Caco-2 (cell line): Measurements from ENCODE around the gene MPZL3. TPM values are rescaled to one million over a fixed set of nuclear protein-coding genes. Genes with fewer than 3 reads are reported as not detected.

Experiments
- BruUV-seq: library from RNA; stranded (reverse); fragments of 400-500 nt; replicated peaks from 2 replicates; lab custom pipeline; 2021; lab: Mats Ljungman, UMichigan
- CTCF ChIA-PET: fragments of 300-600 bp; sonication (Branson Sonifier 250); formaldehyde crosslinking; loops from one replicate; lab custom pipeline; 2022; ENCODE audit warnings: antibody characterized with exemption; lab: Charles Lee
- POLR2A ChIA-PET: fragments of 300-600 bp; sonication (Branson Sonifier 250); formaldehyde crosslinking; loops from one replicate; lab custom pipeline; 2022; ENCODE audit warnings: antibody characterized with exemption; lab: Charles Lee
- DNase-seq, 2 experiments: peaks; one replicate each; pipeline versions ENCODE4 v3.0.0 to v3.0.0-alpha.2; 2020 to 2022
- H3K27me3 ChIP-seq: replicated peaks from 2 replicates; pipeline ENCODE4 v1.6.0; 2011; ENCODE audit warnings: low read length; ENCODE audit not compliant: control insufficient read depth, insufficient read depth
- H3K36me3 ChIP-seq: 2 replicates; pipeline ENCODE4 v1.5.1; 2011; ENCODE audit warnings: low read length; ENCODE audit not compliant: control insufficient read depth, insufficient read depth
- H3K4me1 ChIP-seq: fragments of 250-450 bp; sonication (Bioruptor Pico); 2 replicates; pipeline ENCODE4 v1.5.1; 2020; ENCODE audit warnings: mild to moderate bottlenecking
- H3K4me3 ChIP-seq: 2 replicates; pipeline ENCODE4 v1.5.1; 2011; ENCODE audit warnings: low read depth, mild to moderate bottlenecking, control low read depth, low read length
- H3K9me3 ChIP-seq: fragments of 250-450 bp; sonication (Bioruptor Pico); 2 replicates; pipeline ENCODE4 v1.5.1; 2020; ENCODE audit warnings: mild to moderate bottlenecking, moderate library complexity
- H3K27ac Mint-ChIP-seq: one replicate; pipeline ENCODE4 v1.8.0; 2022; ENCODE audit warnings: mixed read lengths; ENCODE audit not compliant: unreplicated experiment
- H3K27me3 Mint-ChIP-seq: one replicate; pipeline ENCODE4 v1.8.0; 2022; ENCODE audit warnings: mixed read lengths; ENCODE audit not compliant: insufficient read depth, unreplicated experiment
- H3K36me3 Mint-ChIP-seq: one replicate; pipeline ENCODE4 v1.8.0; 2022; ENCODE audit warnings: mild to moderate bottlenecking, mixed read lengths; ENCODE audit not compliant: insufficient read depth, unreplicated experiment
- H3K4me1 Mint-ChIP-seq: one replicate; pipeline ENCODE4 v1.8.0; 2022; ENCODE audit warnings: low read depth, mixed read lengths; ENCODE audit not compliant: unreplicated experiment
- H3K4me3 Mint-ChIP-seq: one replicate; pipeline ENCODE4 v1.8.0; 2022; ENCODE audit warnings: mild to moderate bottlenecking, moderate library complexity, mixed read lengths; ENCODE audit not compliant: unreplicated experiment
- H3K9me3 Mint-ChIP-seq: one replicate; pipeline ENCODE4 v1.8.0; 2022; ENCODE audit warnings: mixed read lengths; ENCODE audit not compliant: unreplicated experiment
- intact Hi-C: fragments of 100-400 bp; cut with micrococcal nuclease; formaldehyde crosslinking; loops from one replicate; pipeline ENCODE4 v1.10.0; 2022; ENCODE audit not compliant: unreplicated experiment
- total RNA-seq: library from RNA; stranded (reverse); gene quantifications from 2 replicates; pipeline ENCODE4 v1.2.3, GENCODE V29; 2022
- TF ChIP-seq, protein P1 (sequence below), 2 experiments: fragments of 200-600 bp in 1 of 2; IDR thresholded peaks; 1 replicate in 1 of 2; 2 replicates in 1 of 2; pipeline versions ENCODE4 v1.5.1 to v1.8.0; 2011 to 2022; ENCODE audit warnings: antibody characterized with exemption in 1 of 2, control low read depth in 1 of 2, inconsistent platforms in 1 of 2, low read depth in 1 of 2, low read length in 1 of 2, mild to moderate bottlenecking in 1 of 2, moderate library complexity in 1 of 2; ENCODE audit not compliant: insufficient read depth in 1 of 2, severe bottlenecking in 1 of 2, unreplicated experiment in 1 of 2

MPZL3 gene
- total RNA-seq, 1 experiment from 2014 or later, result 31.8 TPM

DNA sequence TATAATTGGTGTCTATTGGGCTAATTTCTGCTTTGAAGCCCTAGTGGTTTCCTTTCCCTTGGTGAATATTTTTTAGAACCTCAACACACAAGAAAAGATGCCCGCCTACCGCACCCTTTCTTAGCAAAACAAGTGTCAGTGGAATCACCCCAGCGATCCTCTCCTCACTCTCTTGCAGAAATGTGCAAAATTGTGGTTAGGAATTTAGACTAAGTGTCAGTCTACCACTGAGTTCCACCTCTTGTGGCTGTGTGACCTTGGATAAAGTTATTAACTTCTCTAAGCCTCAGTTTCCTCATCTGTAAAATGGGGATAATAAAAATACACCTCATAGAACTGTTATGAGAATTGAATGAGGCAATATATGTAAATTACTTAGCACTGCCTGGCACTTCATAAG, 22.1 kb downstream of the MPZL3 start:
- DNase-seq, result no peak
- intact Hi-C loops, result no loop called here
- ChIA-PET CTCF (no interaction called here), POLR2A (no interaction called here)
- no peaks in the 10 kb centered on the region for H3K9me3 ChIP-seq
- TF ChIP-seq, protein P1, sequence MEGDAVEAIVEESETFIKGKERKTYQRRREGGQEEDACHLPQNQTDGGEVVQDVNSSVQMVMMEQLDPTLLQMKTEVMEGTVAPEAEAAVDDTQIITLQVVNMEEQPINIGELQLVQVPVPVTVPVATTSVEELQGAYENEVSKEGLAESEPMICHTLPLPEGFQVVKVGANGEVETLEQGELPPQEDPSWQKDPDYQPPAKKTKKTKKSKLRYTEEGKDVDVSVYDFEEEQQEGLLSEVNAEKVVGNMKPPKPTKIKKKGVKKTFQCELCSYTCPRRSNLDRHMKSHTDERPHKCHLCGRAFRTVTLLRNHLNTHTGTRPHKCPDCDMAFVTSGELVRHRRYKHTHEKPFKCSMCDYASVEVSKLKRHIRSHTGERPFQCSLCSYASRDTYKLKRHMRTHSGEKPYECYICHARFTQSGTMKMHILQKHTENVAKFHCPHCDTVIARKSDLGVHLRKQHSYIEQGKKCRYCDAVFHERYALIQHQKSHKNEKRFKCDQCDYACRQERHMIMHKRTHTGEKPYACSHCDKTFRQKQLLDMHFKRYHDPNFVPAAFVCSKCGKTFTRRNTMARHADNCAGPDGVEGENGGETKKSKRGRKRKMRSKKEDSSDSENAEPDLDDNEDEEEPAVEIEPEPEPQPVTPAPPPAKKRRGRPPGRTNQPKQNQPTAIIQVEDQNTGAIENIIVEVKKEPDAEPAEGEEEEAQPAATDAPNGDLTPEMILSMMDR (IDR thresholded peaks at IDR 0.05; ENCODE audit: insufficient read depth in 1 of 2, low read depth in 1 of 2, low read length in 1 of 2, severe bottlenecking in 1 of 2, unreplicated experiment in 1 of 2), result no peak
- no TSS peak for BruUV-seq
- Mint-ChIP-seq H3K36me3 (peaks cover 24% of the 10 kb centered on the region), H3K27ac (no peak overlapping the region), H3K27me3 (no peaks in the 10 kb centered on the region), H3K4me3 (no peak overlapping the region), H3K4me1 (peaks cover 13% of the 10 kb centered on the region), H3K9me3 (no peaks in the 10 kb centered on the region)
- H3K4me3 ChIP-seq, result no peak overlapping the region
- H3K27me3 ChIP-seq, result no peaks in the 10 kb centered on the region
- peaks cover 6% of the 10 kb centered on the region for H3K36me3 ChIP-seq
- H3K4me1 ChIP-seq, result peaks cover 17% of the 10 kb centered on the region

- intact Hi-C loops, result no loop called here
- H3K4me3 ChIP-seq, result no peak overlapping the region
- Mint-ChIP-seq H3K4me1 (peaks cover 7% of the 10 kb centered on the region), H3K4me3 (no peak overlapping the region), H3K27me3 (no peaks in the 10 kb centered on the region), H3K27ac (no peak overlapping the region), H3K9me3 (no peaks in the 10 kb centered on the region), H3K36me3 (peaks cover 17% of the 10 kb centered on the region)
- H3K36me3 ChIP-seq, result peaks cover 5% of the 10 kb centered on the region
- H3K27me3 ChIP-seq, result no peaks in the 10 kb centered on the region
- TF ChIP-seq, protein P1 (IDR thresholded peaks at IDR 0.05; ENCODE audit: insufficient read depth in 1 of 2, low read depth in 1 of 2, low read length in 1 of 2, severe bottlenecking in 1 of 2, unreplicated experiment in 1 of 2), result no peak
- ChIA-PET CTCF (no interaction called here), POLR2A (no interaction called here)
- no peaks in the 10 kb centered on the region for H3K9me3 ChIP-seq
- H3K4me1 ChIP-seq, result peaks cover 13% of the 10 kb centered on the region
- no peak for DNase-seq
- no TSS peak for BruUV-seq
These were observed 22.8 kb downstream of the MPZL3 start for GRCh38 chr11:118229274-118229847.

DNA sequence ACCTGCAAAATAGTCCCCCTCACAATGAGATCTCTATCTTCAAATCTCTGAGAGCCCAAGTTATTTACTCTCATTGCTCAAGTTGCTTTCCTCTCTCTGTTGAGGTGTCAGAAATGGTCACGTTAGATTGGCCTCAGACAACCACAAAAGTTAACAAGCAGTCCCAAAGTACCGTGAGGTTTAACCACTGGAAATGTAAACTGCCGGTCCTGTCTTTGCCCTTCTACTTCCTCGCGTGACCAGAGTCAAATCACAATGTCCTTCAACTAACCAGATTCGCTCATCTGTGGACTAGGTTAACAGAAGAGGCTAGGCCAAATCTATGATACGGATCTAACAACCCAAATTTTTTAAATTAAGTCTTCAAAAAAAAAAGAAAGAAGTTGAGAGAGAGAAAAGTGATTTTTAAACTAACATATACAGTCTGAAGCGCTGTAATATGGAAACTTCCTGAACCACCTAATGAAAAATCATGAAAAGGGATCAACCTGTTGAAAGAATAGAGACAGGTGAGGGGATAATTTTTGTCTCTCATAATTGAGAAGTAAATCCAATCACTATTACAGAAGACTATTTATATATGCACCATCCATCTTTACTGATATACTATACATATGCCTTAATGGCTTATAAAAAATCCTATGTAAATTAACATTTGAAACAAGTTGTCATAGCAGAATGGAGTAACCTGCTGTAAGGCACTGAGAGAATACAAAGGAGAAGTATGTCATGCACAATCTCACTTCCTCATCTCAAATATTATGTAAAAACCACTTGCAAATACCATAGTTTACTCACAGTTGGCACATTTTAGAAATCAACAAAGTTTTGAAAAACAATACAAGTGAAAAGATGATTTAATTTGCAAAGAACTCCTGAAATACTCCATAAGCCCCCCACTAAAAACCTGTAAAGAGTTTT, 24.0 kb downstream of the MPZL3 start:
- H3K4me3 ChIP-seq, result no peak overlapping the region
- no peaks in the 10 kb centered on the region for H3K27me3 Mint-ChIP-seq
- H3K27ac Mint-ChIP-seq, result no peak overlapping the region
- H3K9me3 ChIP-seq, result no peaks in the 10 kb centered on the region
- H3K4me1 ChIP-seq, result peaks cover under 1% of the 10 kb centered on the region; the same call in 1 of the 2 replicates
- H3K36me3 ChIP-seq, result peaks cover 4% of the 10 kb centered on the region
- H3K4me3 Mint-ChIP-seq, result no peak overlapping the region
- H3K27me3 ChIP-seq, result no peaks in the 10 kb centered on the region
- TF ChIP-seq, protein P1 (IDR thresholded peaks at IDR 0.05; ENCODE audit: insufficient read depth in 1 of 2, low read depth in 1 of 2, low read length in 1 of 2, severe bottlenecking in 1 of 2, unreplicated experiment in 1 of 2), result no peak
- H3K9me3 Mint-ChIP-seq, result no peaks in the 10 kb centered on the region
- no peak for DNase-seq
- intact Hi-C loops, result no loop called here
- no TSS peak for BruUV-seq
- ChIA-PET POLR2A (no interaction called here), CTCF (no interaction called here)
- no peaks in the 10 kb centered on the region for H3K4me1 Mint-ChIP-seq
- peaks cover 5% of the 10 kb centered on the region for H3K36me3 Mint-ChIP-seq
